ENCODE data around the gene PAXX. TPM values are rescaled to one million over a fixed set of nuclear protein-coding genes. Genes with fewer than 3 reads are reported as not detected.
A peak's percentile ranks its signal among the peaks of the same experiment; 100 is the strongest.

PAXX gene
- total RNA-seq, 2 experiments from 2014 or later, result 67.0 to 67.8 TPM

GRCh38 chr9:136981588-136982231, 10.5 kb upstream of the PAXX start:
- POLR2A ChIA-PET, result no interaction called here
- CTCF ChIA-PET, result no interaction called here
- no peaks in the 10 kb centered on the region for H3K9me3 Mint-ChIP-seq
- H3K27me3 Mint-ChIP-seq, result peaks cover 28% of the 10 kb centered on the region
- no peak overlapping the region for H3K27ac Mint-ChIP-seq
- H3K4me3 Mint-ChIP-seq, result no peak overlapping the region
- no peak overlapping the region for H3K27ac ChIP-seq (ENCODE audit: low read depth in 1 of 2, low read length in 2 of 2)
- intact Hi-C loops (cut with DNase I, micrococcal nuclease), result no loop called here
- peaks cover 20 to 33% of the 10 kb centered on the region in 2 experiments for H3K27me3 ChIP-seq (ENCODE audit: control insufficient read depth in 1 of 2, insufficient read depth in 2 of 2, low read length in 2 of 2)
- H3K4me3 ChIP-seq (ENCODE audit: low read length), result no peak overlapping the region
- no peaks in the 10 kb centered on the region for H3K36me3 Mint-ChIP-seq (ENCODE audit: low read depth)
- peaks cover 5% of the 10 kb centered on the region for H3K4me1 Mint-ChIP-seq (ENCODE audit: low read depth)
- H3K4me1 ChIP-seq (ENCODE audit: insufficient read depth, low read length), result peaks cover 38% of the 10 kb centered on the region
- DNase-seq (no peak), ATAC-seq (ENCODE audit: poor library complexity) (no peak)
- H3K36me3 ChIP-seq (ENCODE audit: insufficient read depth, low read length), result no peaks in the 10 kb centered on the region
- peaks cover 0 to 19% of the 10 kb centered on the region in 2 experiments for H3K9me3 ChIP-seq (ENCODE audit: control insufficient read depth in 1 of 2, insufficient read depth in 1 of 2, low read length in 2 of 2)
- TF ChIP-seq CTCF (IDR thresholded peaks at IDR 0.05), result no peak

DNA sequence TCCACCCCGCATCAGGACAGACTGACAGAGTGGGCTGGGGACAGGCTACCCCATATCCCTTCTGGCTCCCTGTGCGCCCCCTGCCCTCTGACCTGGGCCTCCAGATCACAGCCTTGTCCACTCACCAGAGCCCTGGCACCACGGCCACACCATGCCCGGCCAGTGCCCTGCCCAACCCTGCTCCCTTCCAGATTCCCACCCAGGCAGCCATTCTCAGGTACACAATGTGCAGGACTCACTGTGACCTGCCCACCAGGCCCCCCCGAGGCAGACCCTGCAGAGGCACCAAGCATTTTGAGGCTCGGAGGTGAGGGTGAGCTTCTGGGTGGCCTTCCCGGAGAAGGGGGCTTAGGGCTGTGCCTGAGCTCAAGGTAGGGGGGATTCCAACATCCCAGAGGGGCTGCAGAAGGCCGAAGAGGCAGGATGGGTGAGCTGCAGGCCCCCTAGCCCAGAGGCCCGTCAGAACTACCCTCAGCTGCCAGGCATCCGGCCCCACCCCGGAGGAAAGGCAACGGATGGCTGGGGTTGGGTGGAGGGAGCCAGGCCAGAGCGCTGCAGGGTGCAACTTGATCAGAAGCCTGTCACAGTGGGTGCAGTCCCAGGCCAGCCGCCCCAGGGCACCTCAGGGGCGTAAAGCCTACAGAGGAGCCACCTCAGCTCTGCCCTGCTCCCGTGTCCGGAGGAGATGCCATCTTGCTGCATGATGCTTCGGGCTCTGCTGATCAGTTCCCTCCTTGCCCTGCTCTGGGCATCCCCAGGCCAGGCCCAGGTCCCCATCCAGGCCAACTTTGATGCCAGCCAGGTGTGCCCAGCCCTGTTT, 9.8 kb upstream of the PAXX start, which contains the start of gene LCNL1:
Gene LCNL1 (plus strand): TSS at position 762 of the 820 bp plus-strand sequence. CDS start 594 bp downstream, outside the sequence.
- peaks cover 20 to 33% of the 10 kb centered on the region in 2 experiments for H3K27me3 ChIP-seq (ENCODE audit: control insufficient read depth in 1 of 2, insufficient read depth in 2 of 2, low read length in 2 of 2)
- POLR2A ChIA-PET, result no interaction called here
- no peak within 1 kb of the TSS for H3K27ac Mint-ChIP-seq
- TF ChIP-seq CTCF (IDR thresholded peaks at IDR 0.05), result no peak
- ATAC-seq (ENCODE audit: poor library complexity) (no peak), DNase-seq (no peak)
- peaks cover 32% of the 10 kb centered on the region for H3K27me3 Mint-ChIP-seq
- CTCF ChIA-PET, result no interaction called here
- H3K4me1 ChIP-seq (ENCODE audit: insufficient read depth, low read length), result peaks cover 32% of the 10 kb centered on the region
- no peaks in the 10 kb centered on the region for H3K36me3 ChIP-seq (ENCODE audit: insufficient read depth, low read length)
- H3K4me3 ChIP-seq (ENCODE audit: low read length), result no peak within 1 kb of the TSS
- H3K9me3 ChIP-seq (ENCODE audit: control insufficient read depth in 1 of 2, insufficient read depth in 1 of 2, low read length in 2 of 2), result peaks cover 0 to 19% of the 10 kb centered on the region in 2 experiments
- no peaks in the 10 kb centered on the region for H3K9me3 Mint-ChIP-seq
- peak within 1 kb of the TSS; percentile 7 for H3K4me3 Mint-ChIP-seq
- intact Hi-C loops (cut with DNase I, micrococcal nuclease), result no loop called here
- H3K4me1 Mint-ChIP-seq (ENCODE audit: low read depth), result peaks cover 5% of the 10 kb centered on the region
- no peaks in the 10 kb centered on the region for H3K36me3 Mint-ChIP-seq (ENCODE audit: low read depth)
- H3K27ac ChIP-seq (ENCODE audit: low read depth in 1 of 2, low read length in 2 of 2), result no peak within 1 kb of the TSS

DNA sequence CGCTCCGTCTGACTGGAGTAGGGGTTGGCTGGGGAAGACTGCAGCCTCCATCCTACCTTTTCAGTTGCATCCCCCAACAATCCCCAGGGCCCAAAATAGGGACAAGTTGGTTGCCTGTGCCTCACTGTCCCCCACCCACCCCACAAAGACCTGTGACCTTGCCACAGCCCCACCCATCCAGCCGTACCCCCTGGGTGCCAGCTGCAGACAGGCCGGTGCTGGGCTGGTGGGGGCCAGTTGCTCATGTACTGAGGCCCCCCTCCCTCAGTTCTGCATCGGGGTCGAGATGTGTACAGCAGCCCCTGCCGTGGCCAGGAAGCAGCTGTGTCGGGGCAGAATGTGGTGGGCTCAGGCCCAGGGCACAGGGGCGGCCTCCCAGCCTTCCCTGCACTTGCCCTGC, 9.1 kb upstream of the PAXX start:
- intact Hi-C loops (cut with DNase I, micrococcal nuclease), result no loop called here
- H3K9me3 ChIP-seq (ENCODE audit: control insufficient read depth in 1 of 2, insufficient read depth in 1 of 2, low read length in 2 of 2), result peaks cover 0 to 19% of the 10 kb centered on the region in 2 experiments
- Mint-ChIP-seq H3K27ac (no peak overlapping the region), H3K4me1 (ENCODE audit: low read depth) (peaks cover 5% of the 10 kb centered on the region), H3K36me3 (ENCODE audit: low read depth) (no peaks in the 10 kb centered on the region), H3K27me3 (peaks cover 38% of the 10 kb centered on the region), H3K4me3 (no peak overlapping the region), H3K9me3 (no peaks in the 10 kb centered on the region)
- ATAC-seq (ENCODE audit: poor library complexity) (no peak), DNase-seq (no peak)
- H3K27me3 ChIP-seq (ENCODE audit: control insufficient read depth in 1 of 2, insufficient read depth in 2 of 2, low read length in 2 of 2), result peaks cover 20 to 33% of the 10 kb centered on the region in 2 experiments
- H3K36me3 ChIP-seq (ENCODE audit: insufficient read depth, low read length), result no peaks in the 10 kb centered on the region
- ChIA-PET CTCF (no interaction called here), POLR2A (no interaction called here)
- H3K4me3 ChIP-seq (ENCODE audit: low read length), result no peak overlapping the region
- no peak overlapping the region for H3K27ac ChIP-seq (ENCODE audit: low read depth in 1 of 2, low read length in 2 of 2)
- TF ChIP-seq CTCF (IDR thresholded peaks at IDR 0.05), result no peak
- peaks cover 25% of the 10 kb centered on the region for H3K4me1 ChIP-seq (ENCODE audit: insufficient read depth, low read length)
